GM21529 (cell line): ENCODE measurements around the gene TXNRD2.
"Not testable (repeated sequence)": the region's sequence is repeated elsewhere in the genome, so short reads cannot be mapped to it uniquely, and the experiment has no call there.

Source experiments
- ATAC-seq: cut with Tn5 transposase; IDR thresholded peaks from one replicate; pipeline ENCODE4 v1.9.1; 2021; ENCODE audit not compliant: unreplicated experiment

The TXNRD2 gene

DNA sequence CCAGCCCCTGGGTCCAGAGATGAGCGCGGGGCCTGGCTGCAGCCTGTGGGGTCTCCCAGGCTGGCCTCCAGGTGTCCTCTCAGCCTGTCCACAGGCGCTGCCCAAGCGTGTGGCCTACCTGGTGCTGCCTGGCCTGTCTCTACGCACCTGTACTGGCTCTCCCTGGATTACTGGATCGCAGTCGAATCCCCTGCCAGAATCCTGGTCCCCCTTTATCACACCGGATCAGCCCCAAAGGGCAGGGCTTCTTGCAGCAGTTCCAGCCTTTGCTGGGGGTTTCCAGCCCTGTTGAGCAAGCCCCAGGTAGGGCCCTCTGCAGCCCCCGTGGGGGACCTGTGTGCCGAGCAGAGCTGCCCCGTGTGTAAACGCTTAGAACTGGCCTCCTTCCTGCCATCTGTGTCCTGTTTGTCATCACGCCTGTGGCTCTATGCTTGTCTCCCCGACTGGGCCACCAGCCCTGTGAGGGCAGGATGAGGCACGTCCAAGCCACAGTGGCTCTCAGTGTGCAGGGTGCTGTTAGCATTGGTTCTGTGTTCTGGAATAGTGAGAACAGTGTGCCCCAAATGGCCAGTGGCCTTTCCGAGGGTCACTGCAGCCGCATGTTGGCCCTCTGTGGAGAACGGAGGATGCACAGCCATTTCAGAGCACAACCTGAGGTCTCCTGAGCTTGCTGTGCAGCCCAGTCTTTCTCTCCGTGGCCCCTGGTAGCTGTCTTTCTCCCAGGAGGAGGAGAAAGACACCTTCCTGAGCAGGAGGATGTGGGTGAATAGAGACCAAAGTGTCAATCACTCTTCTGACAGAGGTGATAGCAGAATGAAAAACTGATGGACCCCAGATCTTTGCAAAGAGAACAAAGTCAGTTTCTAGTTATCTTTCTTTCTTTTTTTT lies 13.9 kb upstream of the TXNRD2 start:
- no peak for ATAC-seq

DNA sequence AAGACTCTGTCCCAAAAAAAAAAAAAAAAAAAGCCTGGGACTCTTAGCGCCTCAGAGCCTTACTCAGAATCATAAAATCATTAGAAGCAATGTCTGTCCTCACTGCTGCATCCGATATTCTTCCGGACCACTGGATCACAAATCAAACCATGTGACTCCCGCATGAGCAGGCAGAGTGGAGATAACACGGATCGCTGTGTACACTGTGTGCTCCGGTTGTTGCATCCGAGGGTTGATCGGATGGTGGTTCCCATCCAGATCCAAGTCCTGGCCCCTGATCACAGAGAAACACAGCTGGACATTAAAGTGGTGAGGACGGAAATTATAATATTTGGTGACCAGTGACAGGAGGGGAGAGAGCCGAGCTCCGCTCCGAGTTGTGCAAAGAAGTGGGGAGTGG lies 9.7 kb upstream of the TXNRD2 start:
- ATAC-seq: no peak

DNA sequence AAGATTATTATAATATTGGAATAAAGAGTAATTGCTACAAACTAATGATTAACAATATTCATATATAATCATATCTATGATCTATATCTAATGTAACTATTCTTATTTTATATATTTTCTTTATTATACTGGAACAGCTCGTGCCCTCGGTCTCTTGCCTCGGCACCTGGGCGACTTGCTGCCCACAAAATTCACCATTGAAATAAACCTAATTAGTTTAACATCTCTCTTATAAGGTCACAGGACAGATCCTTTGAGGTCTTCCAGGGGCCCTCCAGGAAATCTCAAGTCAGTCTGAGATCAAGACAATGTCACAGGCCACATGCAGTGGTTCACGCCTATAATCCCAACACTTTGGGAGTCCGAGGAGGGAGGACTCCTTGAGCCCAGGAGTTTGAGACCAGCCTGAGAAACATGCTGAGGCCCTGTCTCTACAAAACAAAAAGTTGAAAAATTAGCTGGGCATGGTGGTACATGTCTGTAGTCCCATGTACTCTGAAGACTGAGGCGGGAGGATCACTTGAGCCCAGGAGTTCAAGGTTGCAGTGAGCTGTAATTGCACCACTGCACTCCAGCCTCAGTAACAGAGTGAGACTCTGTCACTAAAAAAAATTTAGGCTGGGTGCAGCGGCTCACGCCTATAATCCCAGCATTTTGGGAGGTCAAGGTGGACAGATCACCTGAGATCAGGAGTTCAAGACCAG lies 6.6 kb upstream of the TXNRD2 start:
- ATAC-seq: no peak

DNA sequence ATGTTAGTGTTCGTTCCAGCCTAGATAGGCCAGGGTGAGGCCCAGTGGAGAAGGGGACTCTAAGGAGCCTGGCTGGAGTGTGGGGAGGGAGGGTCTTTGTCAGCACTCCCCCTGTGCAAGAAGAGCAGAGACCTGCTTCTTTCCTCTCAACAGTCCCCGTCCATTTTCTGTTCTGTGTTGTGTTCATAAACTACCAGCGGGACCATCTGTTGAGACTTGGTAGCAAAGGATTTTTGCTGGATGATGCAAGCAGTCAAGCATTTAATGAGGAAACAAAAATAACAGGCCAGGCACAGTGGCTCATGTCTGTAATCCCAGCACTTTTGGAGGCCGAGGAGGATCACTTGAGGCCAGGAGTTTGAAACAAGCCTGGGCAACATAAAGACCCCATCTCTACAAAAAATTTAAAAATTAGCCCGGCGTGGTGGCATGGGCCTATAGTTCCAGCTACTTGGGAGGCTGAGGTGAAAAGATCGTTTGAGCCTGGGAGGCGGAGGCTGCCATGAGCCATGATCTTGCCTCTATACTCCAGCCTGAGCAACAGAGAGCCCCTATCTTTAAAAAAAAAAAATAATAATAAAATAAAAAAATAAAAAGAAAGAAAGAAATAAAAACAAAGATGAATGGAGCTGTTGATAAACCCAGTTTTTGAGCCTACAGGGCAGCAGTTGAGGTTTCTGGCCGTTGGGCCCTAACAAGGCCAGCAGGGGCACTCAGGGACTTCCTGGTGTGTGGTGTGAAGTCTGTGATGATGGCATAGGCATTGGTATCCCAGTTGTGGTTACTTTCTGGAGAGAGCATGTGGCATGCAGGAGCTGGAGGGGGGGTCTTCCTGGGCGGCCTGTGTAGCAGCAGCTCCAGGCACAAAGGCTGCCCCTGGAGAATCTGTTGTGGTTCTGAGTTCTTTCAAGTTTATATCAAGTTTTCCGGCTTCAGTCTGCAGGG lies 1.7 kb upstream of the TXNRD2 start:
- no peak for ATAC-seq

DNA sequence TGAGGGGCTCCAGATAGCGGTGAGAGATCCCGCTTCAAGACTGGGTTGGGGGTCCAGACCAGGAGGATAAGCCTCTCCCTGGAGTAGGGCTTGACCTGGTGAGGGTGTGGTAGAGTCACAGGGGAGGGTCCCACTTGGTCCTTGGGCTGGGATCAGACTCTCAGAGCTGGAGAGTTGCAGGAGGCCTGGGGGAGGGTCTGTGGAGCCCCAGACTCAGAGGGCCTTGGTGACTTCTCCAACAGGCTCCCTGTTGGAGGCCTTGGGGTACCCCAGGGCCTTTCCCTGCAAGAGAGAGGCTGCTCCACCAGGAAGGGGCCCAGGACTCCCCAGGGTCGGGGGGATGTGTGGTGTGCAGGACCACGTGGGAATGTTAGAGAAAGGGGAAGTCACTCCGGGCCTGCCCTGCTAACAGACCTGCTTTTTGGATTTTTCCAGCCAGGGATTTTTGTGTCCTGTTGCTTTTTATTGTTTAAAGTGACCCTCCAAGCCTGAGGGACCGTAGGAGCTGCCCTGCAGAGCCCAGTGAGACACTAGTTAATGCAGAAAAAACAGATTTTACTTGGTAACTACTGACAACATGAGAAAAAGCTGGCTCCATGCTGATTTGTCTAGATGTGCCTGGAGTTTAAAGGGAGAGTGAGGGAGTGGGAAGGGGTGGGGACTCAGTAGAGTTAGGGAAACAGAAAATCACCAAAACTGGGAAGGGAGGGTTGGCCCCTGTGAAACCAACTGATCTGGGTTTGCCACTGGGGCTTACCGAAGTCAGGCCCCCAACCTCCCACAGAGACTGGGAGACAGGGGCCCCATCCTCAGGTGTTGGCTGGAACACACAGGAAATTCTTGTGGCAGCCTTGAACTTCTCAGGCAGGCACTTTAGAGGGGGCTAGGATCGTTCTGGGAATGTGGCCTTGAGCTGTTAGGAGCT lies 801 bp upstream of the TXNRD2 start:
- no peak for ATAC-seq

DNA sequence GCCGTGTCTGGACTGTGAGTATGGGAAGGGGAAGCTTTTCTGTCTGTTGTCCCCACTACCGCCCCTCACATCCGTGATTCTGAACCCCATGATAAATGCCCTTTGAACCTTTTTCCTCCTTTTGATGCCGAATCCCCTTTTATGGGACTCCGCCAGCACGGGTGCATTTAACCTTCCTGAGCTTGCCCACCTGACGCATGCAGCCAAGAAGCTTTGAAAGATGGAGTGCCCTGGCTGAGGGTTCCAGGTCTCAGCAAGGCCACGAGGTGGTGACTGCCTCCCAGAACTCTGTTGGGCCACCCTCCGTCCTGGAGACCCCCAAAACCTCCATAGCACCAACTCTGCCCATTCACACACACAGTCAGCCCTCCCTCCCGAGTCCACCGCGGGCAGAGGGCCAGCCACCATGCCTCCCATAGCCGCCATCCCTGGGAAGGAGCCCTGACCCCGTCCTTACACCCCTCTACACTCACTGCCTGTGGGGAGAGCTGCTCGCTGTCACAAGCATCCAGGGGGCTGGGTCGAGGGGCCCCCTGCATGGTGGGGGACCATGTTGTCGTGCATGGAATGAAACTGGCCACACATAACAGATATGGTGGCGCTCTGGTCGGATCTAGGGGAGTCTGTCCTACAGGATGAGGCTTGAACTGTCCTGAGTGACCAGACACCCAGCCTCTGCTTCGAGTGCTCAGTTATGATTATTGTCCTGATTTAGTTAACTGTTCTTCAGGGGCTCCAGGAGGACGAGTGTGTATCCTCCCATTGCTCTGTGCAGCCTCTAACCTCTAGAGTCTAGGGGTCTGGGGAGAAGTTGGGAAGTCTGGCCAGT lies 868 bp downstream of the TXNRD2 start:
- ATAC-seq: no peak

DNA sequence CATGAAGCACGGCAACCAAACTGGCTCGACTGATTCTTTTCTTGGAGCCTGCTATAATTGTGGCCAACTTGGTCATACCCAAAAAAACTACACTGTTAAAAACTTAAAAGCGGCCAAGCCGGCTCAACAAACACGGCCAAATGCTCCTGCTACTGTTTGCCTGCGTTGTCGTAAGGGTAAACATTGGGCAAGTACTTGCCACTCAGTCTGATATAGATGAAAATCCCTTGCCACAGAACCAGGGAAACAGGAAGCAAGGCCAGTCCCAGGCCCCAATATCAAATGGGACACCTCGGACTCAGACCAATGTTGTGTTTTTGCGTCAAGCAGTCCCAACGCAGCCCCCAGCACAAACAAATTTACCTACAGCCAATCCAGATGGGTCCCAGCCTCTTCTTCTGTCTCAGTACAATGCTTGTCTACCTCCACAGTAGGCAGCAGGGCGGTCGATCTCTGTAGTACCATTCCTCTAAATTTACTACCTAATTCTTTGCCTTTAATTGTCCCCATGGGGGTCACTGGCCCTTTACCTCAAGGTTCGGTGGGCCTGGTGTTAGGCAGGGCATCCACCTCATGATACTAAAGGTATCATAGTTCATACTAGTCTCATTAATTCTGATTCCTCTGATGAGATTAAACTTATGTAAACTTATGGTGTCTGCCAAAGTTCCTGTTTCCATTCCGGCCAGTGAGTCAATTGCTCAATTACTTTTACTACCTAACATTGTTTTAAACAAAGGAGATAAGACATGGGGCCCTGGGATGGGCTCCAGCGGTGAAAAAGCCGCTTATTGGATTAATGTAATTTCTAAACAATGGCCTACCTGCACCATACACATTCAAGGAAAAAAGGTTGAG lies 3.8 kb downstream of the TXNRD2 start:
- ATAC-seq: no peak

DNA sequence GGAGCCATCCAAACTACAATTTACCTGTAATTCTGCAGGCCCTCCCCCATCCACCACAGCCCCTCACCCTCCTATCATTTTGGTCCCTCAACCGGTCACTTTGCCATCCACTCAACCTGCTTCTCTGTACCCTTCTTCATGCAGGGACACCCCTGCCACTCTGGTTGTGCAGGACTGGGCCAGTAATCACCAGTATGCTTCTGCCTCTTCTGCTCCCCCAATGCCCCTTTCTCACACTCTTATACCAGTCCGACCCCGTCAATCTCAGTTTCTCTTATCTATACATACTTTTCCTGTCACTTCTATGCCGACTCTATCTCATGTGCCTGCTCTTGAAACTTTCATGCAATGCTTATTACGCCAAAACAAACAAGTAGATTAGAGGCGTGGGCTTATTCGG lies 5.1 kb downstream of the TXNRD2 start:
- no peak for ATAC-seq

DNA sequence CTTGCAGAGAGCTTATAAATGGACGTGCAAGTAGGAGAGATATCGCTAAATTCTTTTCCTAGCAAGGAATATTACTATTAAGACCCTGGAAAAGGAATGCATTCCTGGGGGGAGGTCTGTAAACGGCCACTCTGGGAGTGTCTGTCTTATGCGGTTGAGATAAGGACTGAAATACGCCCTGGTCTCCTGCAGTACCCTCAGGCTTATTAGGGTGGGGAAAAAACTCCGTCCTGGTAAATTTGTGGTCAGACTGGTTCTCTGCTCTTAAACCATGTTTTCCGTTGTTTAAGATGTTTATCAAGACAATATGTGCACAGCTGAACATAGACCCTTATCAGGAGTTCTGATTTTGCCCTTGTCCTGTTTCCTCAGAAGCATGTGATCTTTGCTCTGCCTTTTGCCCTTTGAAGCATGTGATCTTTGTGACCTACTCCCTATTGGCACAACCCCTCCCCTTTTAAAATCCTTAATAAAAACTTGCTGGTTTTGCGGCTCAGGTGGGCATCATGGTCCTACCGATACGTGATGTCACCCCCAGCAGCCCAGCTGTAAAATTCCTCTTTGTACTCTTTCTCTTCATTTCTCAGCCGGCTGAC lies 6.4 kb downstream of the TXNRD2 start:
- ATAC-seq: not testable (repeated sequence)

DNA sequence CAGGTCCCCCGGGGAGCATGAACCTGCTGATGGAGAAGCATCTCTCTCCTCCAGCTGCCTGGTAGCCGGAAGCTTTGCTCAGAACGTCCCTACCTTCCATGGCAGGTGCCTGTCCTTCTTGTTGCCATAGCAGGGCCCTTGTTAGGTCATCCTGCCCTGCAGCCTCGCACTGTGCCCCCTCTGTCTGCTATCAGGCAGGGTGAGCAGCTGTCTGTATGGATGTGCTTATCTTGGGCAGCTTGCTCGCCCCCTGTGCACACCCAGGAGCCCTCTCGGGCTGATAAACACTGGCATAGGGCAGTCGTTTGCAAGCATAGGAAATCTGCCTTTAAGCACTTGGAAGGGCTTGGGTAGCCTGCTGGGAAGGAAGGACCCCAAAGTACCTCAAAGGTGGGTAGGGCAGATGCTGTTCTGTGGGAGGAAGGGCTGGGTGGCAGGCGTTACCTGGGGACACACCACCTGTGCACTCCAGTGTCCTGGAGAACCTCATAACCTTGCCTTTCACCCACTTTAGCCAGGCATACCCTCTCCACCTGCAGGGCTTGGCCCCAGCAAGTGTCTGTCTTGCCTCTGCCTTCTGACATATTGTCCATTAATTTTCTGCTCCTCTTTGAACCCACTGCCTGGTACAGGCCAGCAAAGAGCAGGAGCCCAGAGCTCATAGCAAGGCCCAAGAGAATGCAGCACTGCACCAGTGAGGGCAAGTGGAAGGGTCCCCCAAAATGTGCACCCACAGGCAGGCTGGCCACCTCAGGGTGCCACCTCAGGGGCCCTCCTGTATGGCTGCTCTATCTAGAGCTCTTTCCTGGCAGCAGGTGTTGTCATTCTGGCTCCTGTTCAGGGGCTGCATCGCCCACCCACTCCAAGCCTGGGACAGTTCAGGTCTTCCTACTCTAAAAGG lies 8.0 kb downstream of the TXNRD2 start:
- no peak for ATAC-seq

DNA sequence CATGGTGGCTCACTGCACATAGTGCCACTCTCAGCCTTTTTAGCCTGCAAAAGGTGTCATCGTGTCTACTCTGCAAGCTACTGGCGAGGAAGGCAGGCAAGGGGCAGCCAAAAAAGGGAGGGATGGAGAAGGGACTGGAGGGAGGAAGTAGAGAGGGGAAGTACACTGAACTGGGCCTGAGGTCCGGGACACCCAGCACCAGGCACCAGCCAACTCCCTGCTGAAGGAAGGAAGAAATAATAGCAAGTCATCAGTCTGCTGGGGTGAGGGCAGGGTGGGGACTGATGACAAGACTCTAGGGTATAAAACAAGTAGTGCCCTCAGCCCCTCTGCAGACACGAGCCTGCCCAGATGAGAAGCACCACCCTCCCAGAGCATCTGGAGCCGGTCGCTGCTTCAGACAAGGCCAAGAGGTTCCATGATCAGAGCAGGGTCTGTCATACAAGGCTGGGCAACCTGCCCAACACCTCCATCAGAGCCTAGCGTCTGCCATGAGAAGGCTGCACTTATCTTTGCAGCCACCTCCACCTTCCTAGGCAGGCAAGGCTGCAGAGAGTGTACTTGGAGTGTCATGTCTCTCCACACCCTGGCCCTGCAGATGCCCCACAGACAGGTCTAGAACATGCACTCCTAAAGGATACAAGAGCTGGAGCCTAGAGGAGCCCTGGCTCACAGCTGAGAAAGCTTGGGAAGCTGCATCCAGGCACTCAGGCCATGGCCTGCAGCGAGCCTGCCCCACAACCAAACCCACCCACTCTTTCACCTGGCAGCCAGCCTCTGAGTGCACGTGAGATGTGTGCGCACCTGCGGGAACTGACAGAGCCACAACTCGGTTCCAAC lies 9.0 kb downstream of the TXNRD2 start:
- ATAC-seq: no peak

DNA sequence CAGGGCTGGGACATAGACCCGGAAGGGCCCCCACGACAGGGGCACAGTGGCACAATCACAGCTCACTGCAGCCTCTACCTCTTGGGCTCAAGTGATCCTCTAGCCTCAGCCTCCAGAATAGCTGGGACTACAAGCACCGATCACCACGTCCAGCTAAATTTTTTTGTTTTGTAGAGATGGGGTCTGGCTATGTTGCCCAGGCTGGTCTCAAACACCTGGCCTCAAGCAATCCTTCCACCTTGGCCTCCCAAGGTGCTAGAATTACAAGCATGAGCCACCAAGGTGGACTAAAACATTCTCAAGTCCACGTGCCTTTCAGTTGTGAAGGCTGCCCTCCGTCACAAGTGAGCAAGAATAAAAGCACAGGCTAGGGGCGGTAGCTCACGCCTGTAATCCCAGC lies 10.1 kb downstream of the TXNRD2 start:
- no peak for ATAC-seq

DNA sequence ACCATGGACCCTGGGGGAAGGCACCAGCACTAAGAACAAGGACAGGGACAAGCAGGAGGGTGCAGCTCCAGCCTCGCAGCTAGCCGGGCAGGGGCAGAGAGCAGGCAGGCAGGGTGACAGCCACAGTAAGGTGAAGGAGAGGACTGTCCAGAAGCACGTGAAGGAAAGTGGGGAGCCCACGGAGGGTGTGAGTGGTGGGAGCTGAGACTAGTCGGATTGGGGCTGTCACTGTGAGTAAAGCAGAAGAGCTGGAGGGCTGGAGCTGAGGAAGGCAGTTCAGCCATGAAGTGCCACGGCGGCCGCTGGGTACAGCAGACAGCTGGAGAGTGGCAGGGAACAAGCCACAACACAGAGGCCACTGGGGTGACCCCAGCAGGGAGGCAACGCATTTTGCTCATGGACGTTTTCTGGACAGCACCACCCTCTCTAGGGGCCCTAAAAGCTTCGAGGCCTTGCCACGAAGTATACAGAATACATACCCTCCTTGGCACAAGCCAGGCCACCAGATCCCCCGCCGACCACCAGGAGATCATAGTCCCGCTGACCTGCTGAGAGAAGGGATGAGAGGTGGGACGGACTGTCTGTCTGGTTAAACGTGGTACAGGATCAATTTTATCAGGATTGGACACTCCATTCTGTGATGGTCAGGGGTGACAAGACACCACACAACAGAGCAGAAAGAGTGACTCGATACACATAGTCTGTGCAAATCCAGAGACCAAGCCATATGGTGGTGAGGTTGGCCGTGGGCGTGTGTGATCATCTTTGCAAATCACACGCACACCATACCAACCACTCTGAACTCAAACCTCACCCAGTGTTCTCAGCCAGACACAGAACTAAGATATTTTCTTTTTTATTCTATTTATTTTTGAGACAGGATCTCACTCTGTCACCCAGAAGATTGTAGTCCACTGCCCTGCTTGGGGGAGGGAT lies 10.8 kb downstream of the TXNRD2 start:
- no peak for ATAC-seq

DNA sequence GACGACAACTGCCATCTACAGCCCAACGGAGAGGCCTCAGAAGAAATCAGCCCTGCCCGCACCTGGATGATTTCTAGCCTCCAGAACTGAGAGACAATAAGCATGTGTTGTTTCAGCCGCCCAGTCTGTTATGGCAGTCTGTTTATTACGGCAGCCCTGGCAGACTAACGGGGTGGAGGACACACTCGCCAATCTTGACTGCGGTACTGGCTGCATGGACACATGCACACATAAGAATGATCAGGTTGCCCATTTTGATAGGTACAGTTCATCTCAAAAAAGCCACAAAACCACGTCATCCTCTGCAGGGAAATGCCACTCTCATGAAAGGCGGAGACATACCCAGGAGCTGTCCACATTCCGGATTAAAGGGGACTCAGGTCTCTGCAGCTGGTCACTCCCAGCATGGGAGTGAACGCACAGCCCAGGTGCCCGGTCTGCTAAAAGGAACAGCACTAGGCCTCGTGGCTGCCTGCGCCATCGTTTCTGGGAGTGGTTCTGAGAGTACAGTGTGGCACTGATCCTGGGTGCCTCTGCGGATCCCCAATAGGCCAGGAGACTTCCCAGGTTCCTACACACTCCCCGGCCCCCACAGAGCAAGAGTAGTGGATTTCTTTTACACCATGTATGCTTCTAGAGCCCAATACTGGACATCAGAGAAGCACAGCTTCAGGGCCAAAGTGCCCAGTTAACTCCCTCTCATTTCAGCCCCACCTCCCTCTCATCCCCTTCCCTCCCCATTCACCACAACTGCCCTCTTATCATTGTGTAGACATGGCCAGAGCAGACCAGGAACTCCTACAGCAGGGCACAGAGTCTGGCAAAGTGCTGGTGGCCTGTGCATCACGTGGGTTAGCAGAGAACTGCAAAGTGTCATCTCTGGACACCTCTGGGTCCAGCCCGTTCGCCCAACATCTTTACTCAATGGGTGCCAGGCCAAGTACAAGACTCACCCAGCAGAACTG lies 11.8 kb downstream of the TXNRD2 start:
- no peak for ATAC-seq
